HG03108 (cell line): ENCODE data around the gene FYN.
A peak's percentile ranks its signal among the peaks of the same experiment; 100 is the strongest.

ENCODE experiments used
- ATAC-seq: cut with Tn5 transposase; IDR thresholded peaks from one replicate; pipeline ENCODE4 v1.9.1; 2021; ENCODE audit warnings: moderate library complexity; ENCODE audit not compliant: unreplicated experiment

The FYN gene

GRCh38 chr6:111711984-111712752 lies 161.1 kb downstream of the FYN start:
- ATAC-seq = no peak

- no peak for ATAC-seq
Observed at GRCh38 chr6:111711476-111711875, 161.8 kb downstream of the FYN start.

DNA sequence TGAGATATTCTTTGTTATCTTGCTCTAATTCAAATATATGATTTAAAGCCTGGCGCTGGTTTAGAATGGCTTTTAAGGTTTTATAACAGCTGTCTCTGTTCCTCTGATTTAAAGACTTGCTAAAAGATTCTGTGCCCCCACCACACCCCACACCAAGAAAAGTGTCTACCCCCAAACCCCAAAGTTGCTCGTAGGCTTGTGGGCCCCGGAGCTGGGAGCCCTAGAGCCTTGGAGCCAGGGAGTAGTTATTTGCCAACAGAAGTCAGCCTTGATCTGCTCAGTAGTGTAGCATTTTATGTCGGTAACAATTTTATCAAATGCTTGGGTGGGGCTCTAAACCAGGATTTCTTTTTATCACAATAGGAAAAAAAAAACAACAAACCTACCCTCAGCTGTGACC lies 162.3 kb downstream of the FYN start:
- ATAC-seq = no peak

DNA sequence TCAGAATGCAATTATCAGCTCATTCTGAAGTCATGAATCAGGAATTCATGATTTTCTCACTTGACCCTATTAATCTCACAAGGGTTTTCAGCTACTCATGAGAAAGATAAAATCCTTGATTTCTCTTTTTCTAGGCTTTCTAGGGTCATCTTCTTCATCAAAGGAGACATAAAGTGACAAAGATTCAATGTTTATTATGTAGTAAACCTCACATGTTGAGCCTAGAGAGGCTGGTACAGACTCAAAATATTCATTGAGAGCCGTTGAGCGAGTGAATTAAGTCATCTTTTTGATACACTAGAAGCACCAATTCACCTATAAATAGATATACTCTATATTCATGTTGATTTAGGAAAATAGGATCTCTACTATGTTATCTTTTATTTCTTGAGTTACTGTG lies 162.8 kb downstream of the FYN start:
- ATAC-seq = no peak

DNA sequence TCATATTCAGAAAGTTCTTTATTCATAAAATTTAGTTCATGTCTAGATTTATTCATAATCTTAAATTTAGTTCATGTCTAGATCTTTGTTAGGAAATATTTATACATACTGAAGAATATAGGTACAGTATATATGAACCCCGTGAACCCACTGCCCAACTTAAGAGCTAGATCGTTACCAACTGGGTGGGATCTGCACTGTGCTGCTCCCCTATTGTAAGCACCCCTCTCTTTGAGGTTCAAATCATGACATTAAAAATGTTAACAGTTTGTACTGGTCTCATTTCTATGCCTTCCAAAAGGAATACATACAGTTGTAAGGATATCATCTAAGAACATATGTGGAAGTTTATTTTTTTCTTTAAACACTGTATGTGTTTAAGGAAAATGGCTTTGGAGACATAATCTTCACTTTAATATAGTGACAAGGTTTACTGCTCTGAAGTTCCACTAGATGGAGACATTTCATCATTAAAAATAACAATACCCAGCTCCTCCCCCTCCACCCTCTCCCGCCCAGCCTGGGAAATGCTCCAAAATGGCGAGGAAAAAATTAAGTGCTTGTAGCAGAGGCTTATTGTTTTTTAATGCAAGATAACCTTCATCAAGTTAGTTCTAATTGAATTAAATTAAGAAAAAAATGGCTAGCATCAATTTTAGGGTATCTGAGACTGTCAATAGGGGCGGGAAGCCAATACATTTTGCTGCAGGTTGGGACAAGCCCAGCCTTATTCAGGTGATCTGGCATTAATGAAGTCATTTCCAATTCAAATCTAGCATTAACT lies 163.4 kb downstream of the FYN start:
- peak; percentile 82 for ATAC-seq

DNA sequence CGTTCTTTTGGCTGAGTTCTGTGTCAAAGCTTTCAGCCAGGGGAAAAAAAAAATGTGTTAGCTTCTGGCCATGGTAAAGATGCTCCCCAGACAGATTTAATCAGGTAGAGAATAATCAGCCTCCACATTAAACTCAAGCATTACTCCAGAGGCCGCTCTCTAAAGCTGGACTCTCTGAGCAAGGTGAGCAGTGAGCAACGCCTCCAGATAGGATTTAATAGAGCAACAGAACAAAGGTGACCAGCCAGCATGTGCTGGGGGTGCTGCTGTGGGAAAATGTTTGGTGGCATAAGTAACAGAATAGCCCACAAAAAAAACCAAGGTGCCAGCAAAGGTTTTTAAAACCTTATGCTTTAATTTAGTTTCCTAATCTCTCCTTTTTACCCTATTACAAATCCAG lies 164.1 kb downstream of the FYN start:
- no peak for ATAC-seq

- ATAC-seq = no peak
Observed at GRCh38 chr6:111707773-111708172, 165.5 kb downstream of the FYN start.

GRCh38 chr6:111706841-111707391 lies 166.3 kb downstream of the FYN start:
- ATAC-seq = no peak

- no peak for ATAC-seq
Observed at GRCh38 chr6:111703723-111704122, 169.5 kb downstream of the FYN start.

- ATAC-seq = no peak
Observed at GRCh38 chr6:111702268-111702667, 171.0 kb downstream of the FYN start.

- no peak for ATAC-seq
Observed at GRCh38 chr6:111701146-111701545, 172.1 kb downstream of the FYN start.

DNA sequence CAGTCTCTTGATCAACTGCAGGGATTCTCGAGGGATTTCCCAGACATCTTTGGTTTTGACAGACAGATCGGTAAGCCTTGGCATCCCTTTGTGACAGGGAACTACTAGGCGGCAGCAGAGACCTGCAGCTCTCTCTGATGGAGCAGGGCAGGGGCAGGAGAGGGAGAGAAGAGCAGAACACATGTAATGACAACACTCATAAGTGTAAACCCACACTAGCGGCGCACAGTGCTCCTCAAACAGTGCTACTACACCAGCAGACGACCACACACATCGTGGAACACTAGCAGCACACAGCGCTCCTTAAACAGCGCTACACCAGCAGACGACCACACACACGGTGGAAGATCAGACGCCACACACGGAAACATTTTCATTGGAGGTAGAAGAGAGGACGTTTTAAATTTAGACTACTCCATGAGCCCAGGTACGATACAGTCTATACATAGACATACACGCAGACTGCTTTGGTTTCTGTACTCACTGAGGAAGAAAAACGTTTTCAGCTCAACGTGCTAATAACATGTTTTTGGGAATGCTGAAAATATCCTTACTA lies 173.0 kb downstream of the FYN start:
- ATAC-seq = no peak

DNA sequence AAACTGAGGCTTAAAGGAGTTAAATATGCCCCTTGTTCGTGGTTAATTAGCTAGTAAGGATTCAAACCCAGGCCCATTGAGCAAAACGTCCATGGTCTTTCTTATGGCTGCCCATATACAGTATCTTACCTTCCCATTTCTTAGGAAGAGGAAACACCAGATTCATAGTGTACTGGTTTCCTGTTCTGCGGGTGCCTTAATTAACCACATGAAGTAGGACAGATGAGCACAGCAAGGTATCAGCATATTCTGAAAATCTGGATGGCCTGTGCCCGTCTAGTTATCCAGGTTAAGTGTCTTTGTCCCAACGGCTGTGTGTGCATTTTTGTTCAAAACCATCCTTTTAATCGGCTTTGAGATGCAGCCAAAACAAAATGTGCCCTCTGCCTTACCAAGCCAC lies 174.1 kb downstream of the FYN start:
- no peak for ATAC-seq

GRCh38 chr6:111696814-111697213 lies 176.4 kb downstream of the FYN start:
- ATAC-seq = no peak

- ATAC-seq = no peak
Observed at GRCh38 chr6:111692327-111693164, 180.7 kb downstream of the FYN start.

GRCh38 chr6:111691345-111692225 lies 181.7 kb downstream of the FYN start:
- ATAC-seq = no peak

- ATAC-seq = no peak
Observed at GRCh38 chr6:111689946-111690345, 183.3 kb downstream of the FYN start.

- ATAC-seq = no peak
Observed at GRCh38 chr6:111689419-111689818, 183.8 kb downstream of the FYN start.

- no peak for ATAC-seq
Observed at GRCh38 chr6:111688331-111688730, 184.9 kb downstream of the FYN start.

GRCh38 chr6:111687652-111688051 lies 185.6 kb downstream of the FYN start:
- ATAC-seq = no peak
